Vagina (tissue), 2 donors: ENCODE results near the gene CMTR1.

Experiments used
- CTCF ChIP-seq, 3 experiments: fragments of 450-650 bp in 2 of 3; fragments of 200-600 bp in 1 of 3; sonication (generic) in 1 of 3; IDR thresholded peaks; one replicate each; pipeline ENCODE4 v1.5.1; 2017 to 2019; ENCODE audit warnings: antibody characterized with exemption in 3 of 3, mild to moderate bottlenecking in 2 of 3, moderate library complexity in 2 of 3
- POLR2AphosphoS5 ChIP-seq, 2 donors: sonication (generic); formaldehyde crosslinking; IDR thresholded peaks; one replicate each; pipeline ENCODE4 v1.9.0; 2017; ENCODE audit warnings: antibody characterized with exemption in 2 of 2, mild to moderate bottlenecking in 2 of 2, low read depth in 1 of 2; ENCODE audit not compliant: insufficient read depth in 1 of 2

GRCh38 chr6:37506479-37506878 is 73.5 kb downstream of the CMTR1 start:
- no peak for TF ChIP-seq CTCF (IDR thresholded peaks at IDR 0.05)
- no peak for TF ChIP-seq POLR2AphosphoS5 (IDR thresholded peaks at IDR 0.05; ENCODE audit: insufficient read depth in 1 of 2, low read depth in 1 of 2)
